Measurements from ENCODE around the gene AIP. TPM values are rescaled to one million over a fixed set of nuclear protein-coding genes. Genes with fewer than 3 reads are reported as not detected.
"Not testable (repeated sequence)": the region's sequence is repeated elsewhere in the genome, so short reads cannot be mapped to it uniquely, and the experiment has no call there.

AIP gene
- total RNA-seq, 1 donor, result 38.4 TPM

DNA sequence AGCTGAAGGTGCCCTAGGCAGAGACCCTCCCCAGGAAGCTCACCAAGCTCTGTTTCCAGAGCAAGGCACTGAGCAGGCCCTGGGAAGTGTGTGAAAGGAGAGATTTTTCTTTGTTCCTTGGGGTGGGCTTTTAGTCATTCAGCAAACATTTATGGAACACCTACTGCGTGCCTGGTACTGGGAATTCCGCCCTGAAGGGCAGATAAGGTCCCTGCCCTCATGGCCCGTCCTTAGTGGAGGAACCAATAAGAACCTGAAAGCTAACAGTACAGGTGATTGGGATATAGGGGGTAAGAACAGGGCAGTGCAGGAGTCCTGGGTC lies 17.7 kb upstream of the AIP start:
- DNase-seq (ENCODE audit: low read depth), result no peak
- TF ChIP-seq, protein P1, sequence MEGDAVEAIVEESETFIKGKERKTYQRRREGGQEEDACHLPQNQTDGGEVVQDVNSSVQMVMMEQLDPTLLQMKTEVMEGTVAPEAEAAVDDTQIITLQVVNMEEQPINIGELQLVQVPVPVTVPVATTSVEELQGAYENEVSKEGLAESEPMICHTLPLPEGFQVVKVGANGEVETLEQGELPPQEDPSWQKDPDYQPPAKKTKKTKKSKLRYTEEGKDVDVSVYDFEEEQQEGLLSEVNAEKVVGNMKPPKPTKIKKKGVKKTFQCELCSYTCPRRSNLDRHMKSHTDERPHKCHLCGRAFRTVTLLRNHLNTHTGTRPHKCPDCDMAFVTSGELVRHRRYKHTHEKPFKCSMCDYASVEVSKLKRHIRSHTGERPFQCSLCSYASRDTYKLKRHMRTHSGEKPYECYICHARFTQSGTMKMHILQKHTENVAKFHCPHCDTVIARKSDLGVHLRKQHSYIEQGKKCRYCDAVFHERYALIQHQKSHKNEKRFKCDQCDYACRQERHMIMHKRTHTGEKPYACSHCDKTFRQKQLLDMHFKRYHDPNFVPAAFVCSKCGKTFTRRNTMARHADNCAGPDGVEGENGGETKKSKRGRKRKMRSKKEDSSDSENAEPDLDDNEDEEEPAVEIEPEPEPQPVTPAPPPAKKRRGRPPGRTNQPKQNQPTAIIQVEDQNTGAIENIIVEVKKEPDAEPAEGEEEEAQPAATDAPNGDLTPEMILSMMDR (IDR thresholded peaks at IDR 0.05; ENCODE audit: insufficient read depth, low read length), result no peak
- H3K4me3 ChIP-seq (ENCODE audit: low read depth, low read length), result peak overlapping the region; percentile 67

DNA sequence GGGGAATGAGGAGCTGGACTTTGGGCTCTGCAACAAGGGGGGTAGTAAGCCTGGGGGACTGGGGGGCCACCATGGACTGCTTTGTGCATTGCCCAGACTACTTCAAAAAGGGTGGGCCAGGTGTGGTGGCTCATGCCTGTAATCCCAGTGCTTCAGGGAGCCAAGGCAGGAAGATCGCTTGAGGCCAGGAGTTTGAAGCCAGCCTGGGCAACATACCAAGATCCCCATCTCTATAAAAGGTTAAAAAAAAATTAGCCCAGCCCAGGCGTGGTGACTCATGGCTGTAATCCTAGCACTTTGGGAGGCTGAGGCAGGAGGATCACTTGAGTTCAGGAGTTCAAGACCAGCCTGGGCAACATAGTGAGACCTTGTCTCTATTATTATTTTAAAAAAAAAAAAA lies 17.3 kb upstream of the AIP start:
- not testable (repeated sequence) for H3K4me3 ChIP-seq (ENCODE audit: low read depth, low read length)
- peak; percentile 61 for DNase-seq (ENCODE audit: low read depth)

DNA sequence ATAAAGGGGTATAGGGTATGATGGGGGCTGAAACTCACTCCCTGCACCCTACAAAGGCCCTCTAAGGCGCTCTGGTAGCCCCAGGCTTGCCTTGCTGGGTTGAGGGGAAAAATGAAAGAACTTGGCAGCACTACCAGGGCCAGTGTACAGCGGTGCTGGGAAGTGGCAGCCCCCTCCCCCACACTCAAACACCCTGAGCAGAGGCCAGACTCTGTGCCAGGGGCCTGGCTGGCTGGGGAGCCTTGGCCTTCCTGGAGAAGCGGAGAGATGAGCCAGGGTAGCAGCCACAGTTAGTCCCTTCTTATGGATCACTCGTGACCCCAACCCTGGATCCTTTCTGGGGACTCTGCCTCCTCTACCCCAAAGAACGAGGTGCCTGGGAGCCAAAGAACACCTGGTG lies 16.5 kb upstream of the AIP start:
- TF ChIP-seq, protein P1 (IDR thresholded peaks at IDR 0.05; ENCODE audit: insufficient read depth, low read length), result no peak
- H3K4me3 ChIP-seq (ENCODE audit: low read depth, low read length), result no peak overlapping the region
- no peak for DNase-seq (ENCODE audit: low read depth)

DNA sequence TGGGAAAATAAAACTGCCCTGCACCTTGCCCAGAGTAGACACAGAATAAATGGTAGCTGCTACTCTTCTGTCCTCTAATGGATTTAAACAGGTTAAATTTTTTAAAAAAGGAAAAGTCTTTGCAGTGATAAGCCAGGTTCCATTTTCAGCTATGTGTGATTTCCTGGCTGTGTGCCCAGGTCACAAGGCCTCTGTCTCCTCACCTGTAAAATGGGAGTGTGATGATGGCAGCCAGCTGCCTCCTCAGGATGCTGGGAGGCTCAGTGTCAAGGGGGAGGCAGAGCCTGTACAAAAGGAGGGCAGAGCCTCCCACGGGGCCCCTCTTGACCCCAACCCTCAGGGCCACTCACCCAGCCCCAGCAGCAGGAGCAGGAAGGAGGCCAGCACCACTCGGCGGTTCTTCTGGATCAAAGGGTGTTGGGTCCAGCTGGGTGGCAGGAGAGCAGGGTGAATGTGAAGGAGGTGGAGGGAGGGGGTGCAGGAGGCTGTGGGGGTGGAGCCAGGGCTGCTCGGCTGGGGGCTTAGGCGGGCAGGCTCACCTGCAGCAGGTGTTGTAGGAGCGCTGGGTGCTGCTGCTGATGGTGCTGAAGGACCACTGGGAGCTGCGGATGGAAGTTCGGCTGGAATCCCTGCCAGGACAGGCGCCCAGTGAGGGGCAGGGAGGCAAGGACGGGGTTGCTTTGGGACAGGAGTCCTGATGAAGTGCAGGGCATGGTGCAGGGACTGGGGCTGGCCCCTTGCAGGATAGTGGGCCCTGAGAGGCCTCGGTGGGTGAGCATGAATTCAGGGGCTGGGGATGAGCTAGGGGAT lies 15.7 kb upstream of the AIP start:
- TF ChIP-seq, protein P1 (IDR thresholded peaks at IDR 0.05; ENCODE audit: insufficient read depth, low read length), result no peak
- DNase-seq (ENCODE audit: low read depth), result no peak
- H3K4me3 ChIP-seq (ENCODE audit: low read depth, low read length), result peak overlapping the region; percentile 78

DNA sequence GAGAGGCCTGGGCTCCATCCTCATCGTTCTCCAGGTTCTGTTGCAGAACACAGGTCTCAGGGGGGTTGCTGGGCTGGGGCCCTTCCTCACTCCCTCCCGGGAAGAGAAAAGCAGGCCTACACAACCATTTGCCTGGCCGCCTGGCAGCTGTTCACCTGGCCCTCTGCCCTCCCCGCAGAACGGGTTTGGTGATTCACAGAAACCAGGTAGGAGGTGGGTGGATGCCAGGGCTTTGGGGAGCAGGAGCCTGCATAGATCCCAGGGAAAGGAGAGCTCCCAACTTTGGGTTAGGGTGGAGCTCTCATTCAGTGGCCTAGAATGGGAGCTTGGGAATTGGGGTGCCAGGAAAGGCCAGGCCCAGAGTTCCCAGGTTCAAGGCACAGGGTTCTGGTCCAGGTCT lies 14.8 kb upstream of the AIP start:
- peak overlapping the region; percentile 78 for H3K4me3 ChIP-seq (ENCODE audit: low read depth, low read length)
- peak; percentile 14 for DNase-seq (ENCODE audit: low read depth)
- TF ChIP-seq, protein P1 (IDR thresholded peaks at IDR 0.05; ENCODE audit: insufficient read depth, low read length), result no peak

DNA sequence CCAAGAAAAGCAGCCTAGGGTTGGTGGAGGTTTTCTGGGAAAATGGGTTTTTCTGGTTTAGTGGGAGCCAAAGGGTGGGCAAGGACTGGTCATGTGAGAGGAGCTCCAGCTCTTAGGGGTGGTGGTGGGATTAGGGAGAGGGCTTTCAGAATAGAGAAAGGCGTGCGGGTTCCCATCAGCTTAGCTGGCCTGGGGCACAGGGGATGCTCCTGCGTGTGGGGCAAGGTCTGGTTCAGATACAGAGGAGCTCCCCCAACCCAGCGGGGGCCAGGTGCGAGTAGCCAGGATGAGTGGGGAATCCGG lies 14.4 kb upstream of the AIP start:
- TF ChIP-seq, protein P1 (IDR thresholded peaks at IDR 0.05; ENCODE audit: insufficient read depth, low read length), result no peak
- H3K4me3 ChIP-seq (ENCODE audit: low read depth, low read length), result peak overlapping the region; percentile 78
- DNase-seq (ENCODE audit: low read depth), result no peak

DNA sequence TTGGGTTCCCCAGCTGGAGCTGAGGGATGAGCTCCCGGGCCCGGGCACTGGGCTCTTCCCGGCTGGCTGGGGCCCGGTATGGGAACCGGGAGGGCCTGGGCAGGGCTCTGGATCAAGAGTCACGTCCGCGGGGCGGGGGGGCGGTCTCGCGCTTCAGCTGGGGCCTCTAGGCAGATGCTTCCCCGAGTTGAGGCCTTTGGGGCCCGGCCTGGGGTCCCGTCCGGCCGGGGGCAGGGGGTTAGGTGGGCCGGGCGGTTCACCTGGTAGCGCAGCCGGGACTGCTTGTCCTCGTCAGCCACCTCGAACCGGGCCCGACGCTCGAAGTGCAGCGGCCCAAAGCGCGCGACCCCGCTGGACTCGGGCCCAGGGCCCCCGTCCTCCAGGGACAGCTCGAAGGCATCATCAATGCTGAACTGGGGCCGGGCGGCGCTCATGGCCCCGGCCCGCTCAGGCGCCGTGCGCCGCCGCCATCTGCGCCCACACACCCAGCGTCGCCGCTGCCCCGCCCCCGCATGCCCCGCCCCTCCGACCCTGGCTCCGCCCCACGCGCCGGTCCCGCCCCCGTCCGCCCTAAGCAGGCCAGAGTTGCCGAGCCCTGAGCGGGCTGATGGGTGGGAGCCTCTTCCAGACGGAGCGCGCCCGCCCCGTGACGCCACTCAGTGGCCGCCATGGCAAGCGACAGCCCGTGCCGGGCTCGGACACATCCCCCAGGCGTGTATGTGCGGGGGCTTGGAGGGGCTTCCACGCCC lies 13.9 kb upstream of the AIP start, which contains the start of gene TMEM134:
Gene TMEM134, minus strand, starts transcription at position 493 of the 749 bp plus-strand sequence. Its CDS starts 59 bp downstream, at position 434.
- TF ChIP-seq, protein P1 (IDR thresholded peaks at IDR 0.05; ENCODE audit: insufficient read depth, low read length), result peak; percentile 18
- peak; percentile 86 for DNase-seq (ENCODE audit: low read depth)
- H3K4me3 ChIP-seq (ENCODE audit: low read depth, low read length), result peak within 1 kb of the TSS; percentile 78

All from fibroblast of the aortic adventitia (primary cell).